Sigmoid colon (tissue), 4 donors: Measurements from ENCODE around the gene HHAT.

Experiments
- EP300 ChIP-seq, 4 donors: sonication (generic); formaldehyde crosslinking; IDR thresholded peaks; one replicate each; pipeline ENCODE4 v1.6.1; 2017; ENCODE audit warnings: antibody characterized with exemption in 4 of 4
- POLR2A ChIP-seq, 2 donors: fragments of 450-650 bp; IDR thresholded peaks; one replicate each; pipeline ENCODE4 v1.6.1; 2016; ENCODE audit warnings: antibody characterized with exemption in 2 of 2, mild to moderate bottlenecking in 2 of 2, moderate library complexity in 2 of 2
- TF ChIP-seq, protein P1 (sequence below), 4 experiments: fragments of 450-650 bp in 3 of 4; fragments of 200-600 bp in 1 of 4; IDR thresholded peaks; one replicate each; pipeline ENCODE4 v1.5.1; 2016 to 2019; ENCODE audit warnings: antibody characterized with exemption in 4 of 4, mild to moderate bottlenecking in 3 of 4, moderate library complexity in 2 of 4

DNA sequence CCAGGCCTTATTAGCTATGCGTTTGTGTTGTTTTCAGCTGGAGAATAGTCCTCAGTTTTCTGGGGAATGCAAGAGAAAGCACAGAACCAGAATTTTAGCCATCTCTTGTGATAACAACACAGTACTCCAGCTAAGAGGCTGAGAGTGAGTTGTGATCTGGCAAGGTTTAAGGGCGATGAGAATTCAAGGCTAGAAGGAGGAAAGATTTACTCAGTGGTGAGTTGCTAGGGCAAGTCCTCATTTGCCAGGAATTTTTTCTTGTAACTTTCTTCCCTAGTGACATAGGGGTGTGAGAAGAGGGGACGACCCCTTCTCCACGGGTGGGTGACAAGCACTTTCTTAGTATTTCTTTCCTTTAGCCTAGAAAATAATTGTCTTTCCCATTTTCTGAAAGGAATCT, 53.2 kb downstream of the HHAT start:
- TF ChIP-seq POLR2A (IDR thresholded peaks at IDR 0.05) = no peak
- TF ChIP-seq, protein P1, sequence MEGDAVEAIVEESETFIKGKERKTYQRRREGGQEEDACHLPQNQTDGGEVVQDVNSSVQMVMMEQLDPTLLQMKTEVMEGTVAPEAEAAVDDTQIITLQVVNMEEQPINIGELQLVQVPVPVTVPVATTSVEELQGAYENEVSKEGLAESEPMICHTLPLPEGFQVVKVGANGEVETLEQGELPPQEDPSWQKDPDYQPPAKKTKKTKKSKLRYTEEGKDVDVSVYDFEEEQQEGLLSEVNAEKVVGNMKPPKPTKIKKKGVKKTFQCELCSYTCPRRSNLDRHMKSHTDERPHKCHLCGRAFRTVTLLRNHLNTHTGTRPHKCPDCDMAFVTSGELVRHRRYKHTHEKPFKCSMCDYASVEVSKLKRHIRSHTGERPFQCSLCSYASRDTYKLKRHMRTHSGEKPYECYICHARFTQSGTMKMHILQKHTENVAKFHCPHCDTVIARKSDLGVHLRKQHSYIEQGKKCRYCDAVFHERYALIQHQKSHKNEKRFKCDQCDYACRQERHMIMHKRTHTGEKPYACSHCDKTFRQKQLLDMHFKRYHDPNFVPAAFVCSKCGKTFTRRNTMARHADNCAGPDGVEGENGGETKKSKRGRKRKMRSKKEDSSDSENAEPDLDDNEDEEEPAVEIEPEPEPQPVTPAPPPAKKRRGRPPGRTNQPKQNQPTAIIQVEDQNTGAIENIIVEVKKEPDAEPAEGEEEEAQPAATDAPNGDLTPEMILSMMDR (IDR thresholded peaks at IDR 0.05) = no peak
- no peak for TF ChIP-seq EP300 (IDR thresholded peaks at IDR 0.05)
